MCF 10A (cell line): ENCODE measurements around the gene NARS2. TPM values are rescaled to one million over a fixed set of nuclear protein-coding genes. Genes with fewer than 3 reads are reported as not detected.
"Not testable (repeated sequence)": the region's sequence is repeated elsewhere in the genome, so short reads cannot be mapped to it uniquely, and the experiment has no call there.

ENCODE experiments used
- BruUV-seq: library from RNA; stranded (reverse); fragments of 400-500 nt; replicated peaks from 2 replicates; lab custom pipeline; 2021; lab: Mats Ljungman, UMichigan
- CTCF ChIA-PET: fragments of 300-600 bp; sonication (Branson Sonifier 250); formaldehyde crosslinking; extraction: SDS; loops from one replicate; lab custom pipeline; 2021; ENCODE audit warnings: antibody characterized with exemption, inconsistent platforms; lab: Yijun Ruan, JAX
- POLR2A ChIA-PET: fragments of 300-600, 350-650 bp; sonication (Branson Sonifier 250); formaldehyde crosslinking; extraction: SDS; loops from one replicate; lab custom pipeline; 2020; ENCODE audit warnings: antibody characterized with exemption, inconsistent platforms; lab: Yijun Ruan, JAX
- DNase-seq: peaks from one replicate; pipeline ENCODE4 v3.0.0-alpha.2; 2018; ENCODE audit not compliant: unreplicated experiment
- H3K27ac Mint-ChIP-seq: one replicate; pipeline ENCODE4 v1.8.0; 2022; ENCODE audit warnings: mild to moderate bottlenecking, low read depth, mixed read lengths; ENCODE audit not compliant: unreplicated experiment
- H3K27me3 Mint-ChIP-seq: one replicate; pipeline ENCODE4 v1.8.0; 2022; ENCODE audit warnings: mixed read lengths; ENCODE audit not compliant: insufficient read depth, unreplicated experiment
- H3K36me3 Mint-ChIP-seq: one replicate; pipeline ENCODE4 v1.8.0; 2022; ENCODE audit warnings: mild to moderate bottlenecking, moderate library complexity, mixed read lengths; ENCODE audit not compliant: insufficient read depth, unreplicated experiment
- H3K4me1 Mint-ChIP-seq: one replicate; pipeline ENCODE4 v1.8.0; 2022; ENCODE audit warnings: mixed read lengths; ENCODE audit not compliant: insufficient read depth, unreplicated experiment
- H3K4me3 Mint-ChIP-seq: one replicate; pipeline ENCODE4 v1.8.0; 2022; ENCODE audit warnings: mild to moderate bottlenecking, moderate library complexity, mixed read lengths; ENCODE audit not compliant: unreplicated experiment
- H3K9me3 Mint-ChIP-seq: one replicate; pipeline ENCODE4 v1.8.0; 2022; ENCODE audit warnings: mixed read lengths; ENCODE audit not compliant: unreplicated experiment
- CTCF ChIP-seq: fragments of 200-600 bp; IDR thresholded peaks from one replicate; pipeline ENCODE4 v1.8.0; 2022; ENCODE audit warnings: antibody characterized with exemption, mild to moderate bottlenecking; ENCODE audit not compliant: unreplicated experiment
- intact Hi-C: fragments of 100-400 bp; cut with micrococcal nuclease; formaldehyde crosslinking; loops from 2 replicates; pipeline ENCODE4 v1.14.1; 2022
- total RNA-seq: library from RNA; stranded (reverse); gene quantifications from 2 replicates; pipeline ENCODE4 v1.2.3, GENCODE V29; 2022

Gene NARS2
- total RNA-seq, 1 experiment from 2014 or later = 24.6 TPM

GRCh38 chr11:78563090-78563489, 11.6 kb downstream of the NARS2 start:
- H3K4me3 Mint-ChIP-seq, DNase-seq, H3K9me3 Mint-ChIP-seq, BruUV-seq, H3K27me3 Mint-ChIP-seq: not testable (repeated sequence)
- peaks cover 36% of the 10 kb centered on the region for H3K36me3 Mint-ChIP-seq
- ChIA-PET CTCF (interaction anchor here (0.6 to 4.8 kb wide), 7 partner anchors 9 to 418 kb away, joined by 3 to 98 read pairs (median 18); partner anchors contain the start of gene NARS2), POLR2A (interaction anchor here (2.7 kb wide), 1 partner anchor 11 kb away, joined by 22 read pairs; the partner anchor contains the start of gene NARS2)
- H3K4me1 Mint-ChIP-seq = peaks cover 22% of the 10 kb centered on the region
- H3K27ac Mint-ChIP-seq = peak overlapping the region; percentile 64
- intact Hi-C loops = loop anchor here (5.0 kb wide), 1 partner anchor 131 kb away; no protein-coding TSS in a partner anchor

- BruUV-seq = no TSS peak
- Mint-ChIP-seq H3K27me3 (no peaks in the 10 kb centered on the region), H3K4me3 (no peak overlapping the region), H3K27ac (peak overlapping the region; percentile 64), H3K36me3 (peaks cover 43% of the 10 kb centered on the region), H3K4me1 (peaks cover 22% of the 10 kb centered on the region), H3K9me3 (no peaks in the 10 kb centered on the region)
- peak; percentile 15 for DNase-seq
- intact Hi-C loops = loop anchor here (5.0 kb wide), 1 partner anchor 130 kb away; no protein-coding TSS in a partner anchor
- CTCF ChIA-PET = interaction anchor here (0.6 kb wide), 1 partner anchor 570 kb away, joined by 3 read pairs; no protein-coding TSS in a partner anchor
- TF ChIP-seq CTCF = no peak
- POLR2A ChIA-PET = no interaction called here
Measured at GRCh38 chr11:78562398-78562797, 12.3 kb downstream of the NARS2 start.

GRCh38 chr11:78560826-78561484, 13.7 kb downstream of the NARS2 start:
- no peaks in the 10 kb centered on the region for H3K9me3 Mint-ChIP-seq
- BruUV-seq = no TSS peak
- no peak overlapping the region for H3K4me3 Mint-ChIP-seq
- peaks cover 18% of the 10 kb centered on the region for H3K4me1 Mint-ChIP-seq
- H3K27me3 Mint-ChIP-seq = no peaks in the 10 kb centered on the region
- no peak for TF ChIP-seq CTCF
- intact Hi-C loops = loop anchor here (5.0 kb wide), 1 partner anchor 129 kb away; no protein-coding TSS in a partner anchor
- H3K36me3 Mint-ChIP-seq = peaks cover 43% of the 10 kb centered on the region
- ChIA-PET CTCF (no interaction called here), POLR2A (no interaction called here)
- no peak for DNase-seq
- peak overlapping the region; percentile 49 for H3K27ac Mint-ChIP-seq

- Mint-ChIP-seq H3K9me3 (no peaks in the 10 kb centered on the region), H3K4me1 (peaks cover 16% of the 10 kb centered on the region), H3K36me3 (peaks cover 45% of the 10 kb centered on the region), H3K27ac (peak overlapping the region; percentile 49), H3K4me3 (no peak overlapping the region), H3K27me3 (no peaks in the 10 kb centered on the region)
- no peak for TF ChIP-seq CTCF
- DNase-seq = no peak
- ChIA-PET POLR2A (no interaction called here), CTCF (interaction anchor here (1.4 kb wide), 1 partner anchor 332 kb away, joined by 3 read pairs; no protein-coding TSS in a partner anchor)
- intact Hi-C loops = loop anchor here (5.0 kb wide), 1 partner anchor 128 kb away; no protein-coding TSS in a partner anchor
- BruUV-seq = no TSS peak
Measured at GRCh38 chr11:78560153-78560552, 14.5 kb downstream of the NARS2 start.
